HEK293 (cell line): ENCODE measurements around the gene CEP89.

ENCODE experiments used
- SP2 ChIP-seq: fragments of 450-650 bp; formaldehyde crosslinking; IDR thresholded peaks from 2 replicates; pipeline ENCODE4 v1.5.1; 2016; ENCODE audit warnings: missing biosample characterization, missing genetic modification characterization
- ZNF24 ChIP-seq: fragments of 450-650 bp; formaldehyde crosslinking; IDR thresholded peaks from 2 replicates; pipeline ENCODE4 v1.5.1; 2016; ENCODE audit warnings: missing biosample characterization, missing genetic modification characterization
- ZNF311 ChIP-seq: fragments of 450-650 bp; formaldehyde crosslinking; IDR thresholded peaks from 2 replicates; pipeline ENCODE4 v1.5.1; 2017; ENCODE audit warnings: missing biosample characterization, missing genetic modification characterization, borderline replicate concordance
- TF ChIP-seq, protein P1 (sequence below): fragments of 450-650 bp; formaldehyde crosslinking; IDR thresholded peaks from 2 replicates; pipeline ENCODE4 v1.5.1; 2016; ENCODE audit warnings: missing biosample characterization, missing genetic modification characterization
- TF ChIP-seq, protein P2 (sequence below): fragments of 450-650 bp; formaldehyde crosslinking; IDR thresholded peaks from 2 replicates; pipeline ENCODE4 v1.5.1; 2016; ENCODE audit warnings: missing biosample characterization, missing genetic modification characterization
- TF ChIP-seq, protein P3 (sequence below): fragments of 450-650 bp; formaldehyde crosslinking; IDR thresholded peaks from 2 replicates; pipeline ENCODE4 v1.5.1; 2016; ENCODE audit warnings: missing biosample characterization, missing genetic modification characterization
- TF ChIP-seq, protein P4 (sequence below): fragments of 450-650 bp; formaldehyde crosslinking; IDR thresholded peaks from 2 replicates; pipeline ENCODE4 v1.5.1; 2016; ENCODE audit warnings: missing biosample characterization, missing genetic modification characterization
- TF ChIP-seq, protein P5 (sequence below): fragments of 450-650 bp; formaldehyde crosslinking; IDR thresholded peaks from 2 replicates; pipeline ENCODE4 v1.5.1; 2016; ENCODE audit warnings: missing biosample characterization, missing genetic modification characterization, low read depth

DNA sequence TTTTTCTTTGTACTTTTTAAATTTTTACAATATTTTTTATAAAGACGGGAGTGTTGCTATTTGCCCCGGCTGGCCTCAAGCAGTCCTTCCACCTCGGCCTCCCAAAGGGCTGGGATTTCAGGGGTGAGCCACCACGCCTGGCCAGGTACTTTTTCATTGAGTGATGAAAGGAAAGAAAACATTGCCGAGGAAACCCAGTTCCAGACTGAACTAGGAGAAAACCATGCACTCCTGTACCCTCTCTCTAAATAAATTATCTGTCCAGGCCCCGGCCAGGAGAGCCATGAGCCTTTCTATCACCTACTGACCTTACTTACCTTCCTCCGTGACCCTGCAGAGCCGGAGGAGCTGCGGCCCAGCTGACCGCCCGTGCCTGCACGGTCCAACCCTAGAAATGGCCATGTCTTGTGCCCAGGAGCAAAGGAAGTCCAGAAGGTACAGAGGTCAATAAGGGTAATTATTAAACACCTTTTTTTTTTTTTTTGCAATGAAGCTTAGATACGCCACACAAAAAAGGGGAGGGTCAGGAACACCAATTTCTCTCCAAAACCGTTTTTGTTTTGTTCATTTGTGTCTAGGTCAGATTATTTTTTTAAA, 102.3 kb downstream of the CEP89 start, which contains the start of gene SLC7A9:
- TF ChIP-seq, protein P1, sequence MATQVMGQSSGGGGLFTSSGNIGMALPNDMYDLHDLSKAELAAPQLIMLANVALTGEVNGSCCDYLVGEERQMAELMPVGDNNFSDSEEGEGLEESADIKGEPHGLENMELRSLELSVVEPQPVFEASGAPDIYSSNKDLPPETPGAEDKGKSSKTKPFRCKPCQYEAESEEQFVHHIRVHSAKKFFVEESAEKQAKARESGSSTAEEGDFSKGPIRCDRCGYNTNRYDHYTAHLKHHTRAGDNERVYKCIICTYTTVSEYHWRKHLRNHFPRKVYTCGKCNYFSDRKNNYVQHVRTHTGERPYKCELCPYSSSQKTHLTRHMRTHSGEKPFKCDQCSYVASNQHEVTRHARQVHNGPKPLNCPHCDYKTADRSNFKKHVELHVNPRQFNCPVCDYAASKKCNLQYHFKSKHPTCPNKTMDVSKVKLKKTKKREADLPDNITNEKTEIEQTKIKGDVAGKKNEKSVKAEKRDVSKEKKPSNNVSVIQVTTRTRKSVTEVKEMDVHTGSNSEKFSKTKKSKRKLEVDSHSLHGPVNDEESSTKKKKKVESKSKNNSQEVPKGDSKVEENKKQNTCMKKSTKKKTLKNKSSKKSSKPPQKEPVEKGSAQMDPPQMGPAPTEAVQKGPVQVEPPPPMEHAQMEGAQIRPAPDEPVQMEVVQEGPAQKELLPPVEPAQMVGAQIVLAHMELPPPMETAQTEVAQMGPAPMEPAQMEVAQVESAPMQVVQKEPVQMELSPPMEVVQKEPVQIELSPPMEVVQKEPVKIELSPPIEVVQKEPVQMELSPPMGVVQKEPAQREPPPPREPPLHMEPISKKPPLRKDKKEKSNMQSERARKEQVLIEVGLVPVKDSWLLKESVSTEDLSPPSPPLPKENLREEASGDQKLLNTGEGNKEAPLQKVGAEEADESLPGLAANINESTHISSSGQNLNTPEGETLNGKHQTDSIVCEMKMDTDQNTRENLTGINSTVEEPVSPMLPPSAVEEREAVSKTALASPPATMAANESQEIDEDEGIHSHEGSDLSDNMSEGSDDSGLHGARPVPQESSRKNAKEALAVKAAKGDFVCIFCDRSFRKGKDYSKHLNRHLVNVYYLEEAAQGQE (tag by site-specific recombination), result no peak
- TF ChIP-seq SP2 (tag by site-specific recombination), result no peak
- TF ChIP-seq, protein P2, sequence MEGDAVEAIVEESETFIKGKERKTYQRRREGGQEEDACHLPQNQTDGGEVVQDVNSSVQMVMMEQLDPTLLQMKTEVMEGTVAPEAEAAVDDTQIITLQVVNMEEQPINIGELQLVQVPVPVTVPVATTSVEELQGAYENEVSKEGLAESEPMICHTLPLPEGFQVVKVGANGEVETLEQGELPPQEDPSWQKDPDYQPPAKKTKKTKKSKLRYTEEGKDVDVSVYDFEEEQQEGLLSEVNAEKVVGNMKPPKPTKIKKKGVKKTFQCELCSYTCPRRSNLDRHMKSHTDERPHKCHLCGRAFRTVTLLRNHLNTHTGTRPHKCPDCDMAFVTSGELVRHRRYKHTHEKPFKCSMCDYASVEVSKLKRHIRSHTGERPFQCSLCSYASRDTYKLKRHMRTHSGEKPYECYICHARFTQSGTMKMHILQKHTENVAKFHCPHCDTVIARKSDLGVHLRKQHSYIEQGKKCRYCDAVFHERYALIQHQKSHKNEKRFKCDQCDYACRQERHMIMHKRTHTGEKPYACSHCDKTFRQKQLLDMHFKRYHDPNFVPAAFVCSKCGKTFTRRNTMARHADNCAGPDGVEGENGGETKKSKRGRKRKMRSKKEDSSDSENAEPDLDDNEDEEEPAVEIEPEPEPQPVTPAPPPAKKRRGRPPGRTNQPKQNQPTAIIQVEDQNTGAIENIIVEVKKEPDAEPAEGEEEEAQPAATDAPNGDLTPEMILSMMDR (tag by site-specific recombination), result no peak
- no peak for TF ChIP-seq ZNF24
- TF ChIP-seq, protein P3, sequence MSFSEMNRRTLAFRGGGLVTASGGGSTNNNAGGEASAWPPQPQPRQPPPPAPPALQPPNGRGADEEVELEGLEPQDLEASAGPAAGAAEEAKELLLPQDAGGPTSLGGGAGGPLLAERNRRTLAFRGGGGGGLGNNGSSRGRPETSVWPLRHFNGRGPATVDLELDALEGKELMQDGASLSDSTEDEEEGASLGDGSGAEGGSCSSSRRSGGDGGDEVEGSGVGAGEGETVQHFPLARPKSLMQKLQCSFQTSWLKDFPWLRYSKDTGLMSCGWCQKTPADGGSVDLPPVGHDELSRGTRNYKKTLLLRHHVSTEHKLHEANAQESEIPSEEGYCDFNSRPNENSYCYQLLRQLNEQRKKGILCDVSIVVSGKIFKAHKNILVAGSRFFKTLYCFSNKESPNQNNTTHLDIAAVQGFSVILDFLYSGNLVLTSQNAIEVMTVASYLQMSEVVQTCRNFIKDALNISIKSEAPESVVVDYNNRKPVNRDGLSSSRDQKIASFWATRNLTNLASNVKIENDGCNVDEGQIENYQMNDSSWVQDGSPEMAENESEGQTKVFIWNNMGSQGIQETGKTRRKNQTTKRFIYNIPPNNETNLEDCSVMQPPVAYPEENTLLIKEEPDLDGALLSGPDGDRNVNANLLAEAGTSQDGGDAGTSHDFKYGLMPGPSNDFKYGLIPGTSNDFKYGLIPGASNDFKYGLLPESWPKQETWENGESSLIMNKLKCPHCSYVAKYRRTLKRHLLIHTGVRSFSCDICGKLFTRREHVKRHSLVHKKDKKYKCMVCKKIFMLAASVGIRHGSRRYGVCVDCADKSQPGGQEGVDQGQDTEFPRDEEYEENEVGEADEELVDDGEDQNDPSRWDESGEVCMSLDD (tag by site-specific recombination), result no peak
- no peak for TF ChIP-seq ZNF311 (tag by site-specific recombination)
- TF ChIP-seq, protein P4, sequence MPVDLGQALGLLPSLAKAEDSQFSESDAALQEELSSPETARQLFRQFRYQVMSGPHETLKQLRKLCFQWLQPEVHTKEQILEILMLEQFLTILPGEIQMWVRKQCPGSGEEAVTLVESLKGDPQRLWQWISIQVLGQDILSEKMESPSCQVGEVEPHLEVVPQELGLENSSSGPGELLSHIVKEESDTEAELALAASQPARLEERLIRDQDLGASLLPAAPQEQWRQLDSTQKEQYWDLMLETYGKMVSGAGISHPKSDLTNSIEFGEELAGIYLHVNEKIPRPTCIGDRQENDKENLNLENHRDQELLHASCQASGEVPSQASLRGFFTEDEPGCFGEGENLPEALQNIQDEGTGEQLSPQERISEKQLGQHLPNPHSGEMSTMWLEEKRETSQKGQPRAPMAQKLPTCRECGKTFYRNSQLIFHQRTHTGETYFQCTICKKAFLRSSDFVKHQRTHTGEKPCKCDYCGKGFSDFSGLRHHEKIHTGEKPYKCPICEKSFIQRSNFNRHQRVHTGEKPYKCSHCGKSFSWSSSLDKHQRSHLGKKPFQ (tag by site-specific recombination), result no peak
- TF ChIP-seq, protein P5, sequence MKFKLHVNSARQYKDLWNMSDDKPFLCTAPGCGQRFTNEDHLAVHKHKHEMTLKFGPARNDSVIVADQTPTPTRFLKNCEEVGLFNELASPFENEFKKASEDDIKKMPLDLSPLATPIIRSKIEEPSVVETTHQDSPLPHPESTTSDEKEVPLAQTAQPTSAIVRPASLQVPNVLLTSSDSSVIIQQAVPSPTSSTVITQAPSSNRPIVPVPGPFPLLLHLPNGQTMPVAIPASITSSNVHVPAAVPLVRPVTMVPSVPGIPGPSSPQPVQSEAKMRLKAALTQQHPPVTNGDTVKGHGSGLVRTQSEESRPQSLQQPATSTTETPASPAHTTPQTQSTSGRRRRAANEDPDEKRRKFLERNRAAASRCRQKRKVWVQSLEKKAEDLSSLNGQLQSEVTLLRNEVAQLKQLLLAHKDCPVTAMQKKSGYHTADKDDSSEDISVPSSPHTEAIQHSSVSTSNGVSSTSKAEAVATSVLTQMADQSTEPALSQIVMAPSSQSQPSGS (tag by site-specific recombination), result no peak
